ENCODE results near the gene PIM1. TPM values are rescaled to one million over a fixed set of nuclear protein-coding genes. Genes with fewer than 3 reads are reported as not detected.
A peak's percentile ranks its signal among the peaks of the same experiment; 100 is the strongest.

PIM1 gene
- total and polyA plus RNA-seq, 9 of the 15 experiments (the other 6 are each of a cell fraction or from before 2014, with no cell fraction given): 19.0 to 789 (median 212) TPM

GRCh38 chr6:37187321-37188022 lies 17.5 kb downstream of the PIM1 start (continued):
- TF ChIP-seq HES1 (IDR thresholded peaks at IDR 0.05; ENCODE audit: low read depth) (no peak), ZNF347 (CRISPR knock-in tag; IDR thresholded peaks at IDR 0.05; ENCODE audit: low read depth) (no peak), TAF1 (IDR thresholded peaks at IDR 0.05; ENCODE audit: control insufficient read depth, extremely low read depth, insufficient read depth, low read length, severe bottlenecking) (peak; percentile 30), MTF1 (CRISPR knock-in tag; IDR thresholded peaks at IDR 0.05; ENCODE audit: borderline replicate concordance) (no peak), ZNF184 (CRISPR knock-in tag; IDR thresholded peaks at IDR 0.05) (no peak), ZNF212 (CRISPR knock-in tag; IDR thresholded peaks at IDR 0.05) (0 out of 2 replicates have a peak, but pooled peaks have one; percentile 9), ZNF140 (CRISPR knock-in tag; IDR thresholded peaks at IDR 0.05) (no peak), ZNF431 (CRISPR knock-in tag; IDR thresholded peaks at IDR 0.05) (no peak), MXI1 (IDR thresholded peaks at IDR 0.05; ENCODE audit: low read depth, low read length) (no peak), BRF1 (IDR thresholded peaks at IDR 0.05; ENCODE audit: borderline replicate concordance, extremely low read depth, insufficient read length) (no peak), ZNF695 (CRISPR knock-in tag; IDR thresholded peaks at IDR 0.05) (no peak), HDAC6 (IDR thresholded peaks at IDR 0.05; ENCODE audit: low read depth, low read length) (no peak), UBTF (IDR thresholded peaks at IDR 0.05; ENCODE audit: borderline replicate concordance in 1 of 2, low read depth in 2 of 2, low read length in 2 of 2) (peak in 1 of 2 experiments; percentile 87; a peak in 1 of 4 replicates), MCM2 (IDR thresholded peaks at IDR 0.05; ENCODE audit: low read depth) (no peak), SRSF9 (IDR thresholded peaks at IDR 0.05; ENCODE audit: borderline replicate concordance, low read depth, low read length) (no peak), ZSCAN29 (IDR thresholded peaks at IDR 0.05) (no peak), PTTG1 (tag; IDR thresholded peaks at IDR 0.05; ENCODE audit: low read depth) (no peak; the same call in 1 of the 2 replicates), KLF1 (tag; IDR thresholded peaks at IDR 0.05) (no peak), CCAR2 (IDR thresholded peaks at IDR 0.05; ENCODE audit: low read depth, low read length) (no peak), ZC3H4 (CRISPR knock-in tag; IDR thresholded peaks at IDR 0.05; ENCODE audit: borderline replicate concordance) (no peak), DDX20 (tag; IDR thresholded peaks at IDR 0.05; ENCODE audit: low read depth) (no peak), HIVEP1 (CRISPR knock-in tag; IDR thresholded peaks at IDR 0.05) (no peak; the same call in 1 of the 2 replicates), HBP1 (CRISPR knock-in tag; IDR thresholded peaks at IDR 0.05) (no peak)
